Upper lobe of left lung (tissue), 6 donors: Measurements from ENCODE around the gene PTPN13. TPM values are rescaled to one million over a fixed set of nuclear protein-coding genes. Genes with fewer than 3 reads are reported as not detected.

Experiments used
- ATAC-seq, 2 donors: fragments of 200-7000 bp; cut with Tn5 transposase; one replicate each; pipeline ENCODE4 v1.9.1; 2022; ENCODE audit warnings: mild to moderate bottlenecking in 2 of 2, moderate library complexity in 2 of 2; ENCODE audit not compliant: low FRiP score in 2 of 2
- DNase-seq, 2 donors: peaks; one replicate each; pipeline ENCODE4 v3.0.0-alpha.2; 2019 to 2020
- H3K27ac ChIP-seq, 4 donors: fragments of 200-600 bp; sonication (generic); one replicate each; pipeline ENCODE4 v1.5.1; 2016 to 2019
- H3K27me3 ChIP-seq, 4 donors: fragments of 200-600 bp; sonication (generic); one replicate each; pipeline ENCODE4 v1.5.1; 2017 to 2019
- H3K36me3 ChIP-seq, 4 donors: fragments of 200-600 bp; sonication (generic); one replicate each; pipeline ENCODE4 v1.5.1; 2016 to 2019
- H3K4me1 ChIP-seq, 4 donors: fragments of 200-600 bp; sonication (generic); one replicate each; pipeline ENCODE4 v1.5.1; 2018 to 2019
- H3K4me3 ChIP-seq, 4 donors: fragments of 200-600 bp; sonication (generic); one replicate each; pipeline ENCODE4 v1.5.1; 2017 to 2019; ENCODE audit warnings: mild to moderate bottlenecking in 2 of 4, moderate library complexity in 1 of 4
- H3K9me3 ChIP-seq, 4 donors: fragments of 200-600 bp; sonication (generic); one replicate each; pipeline ENCODE4 v1.5.1; 2018 to 2019
- CTCF ChIP-seq, 6 experiments: fragments of 450-650 bp in 4 of 6; fragments of 200-600 bp in 2 of 6; sonication (generic) in 2 of 6; IDR thresholded peaks; one replicate each; pipeline ENCODE4 v1.5.1; 2016 to 2019; ENCODE audit warnings: antibody characterized with exemption in 6 of 6
- EP300 ChIP-seq, 4 donors: sonication (generic); formaldehyde crosslinking; IDR thresholded peaks; one replicate each; pipeline ENCODE4 v1.5.1; 2017; ENCODE audit warnings: antibody characterized with exemption in 4 of 4, control low read depth in 2 of 4
- POLR2A ChIP-seq, 4 donors: fragments of 450-650 bp; IDR thresholded peaks; one replicate each; pipeline ENCODE4 v1.5.1; 2016 to 2017; ENCODE audit warnings: antibody characterized with exemption in 4 of 4, mild to moderate bottlenecking in 2 of 4
- POLR2AphosphoS5 ChIP-seq, 2 donors: sonication (generic); formaldehyde crosslinking; IDR thresholded peaks; one replicate each; pipeline ENCODE4 v1.5.1; 2017; ENCODE audit warnings: antibody characterized with exemption in 2 of 2
- WGBS, 2 donors: methylation state at CpG; one replicate each; pipeline ENCODE4 v1.1.5; 2017 to 2018; 5-methylcytosine and 5-hydroxymethylcytosine counted together
- total RNA-seq, 6 donors: library from RNA; depleted of rRNA in 4 of 6; stranded (reverse); fragments of >200 nt in 4 of 6; gene quantifications; one replicate each; pipeline versions ENCODE4 v1.1.0 to v1.2.1, GENCODE V29; 2016 to 2021
- donor health status: DM: no; HTN: no; CAD: no; lungs with moderate emphysema.
- donor health status: DM: no; HTN: yes; CAD: no; lungs with severe emphysema.

PTPN13 gene
- total RNA-seq, 6 donors from 2014 or later, result 50.1 to 163 (median 96.7) TPM

GRCh38 chr4:86755388-86755787 lies 161.3 kb downstream of the PTPN13 start:
- peaks cover 0 to 8% (median 3%) of the 10 kb centered on the region in 4 donors for H3K36me3 ChIP-seq
- H3K4me3 ChIP-seq, result no peak overlapping the region
- H3K4me1 ChIP-seq, result no peaks in the 10 kb centered on the region
- no peak overlapping the region for H3K27ac ChIP-seq
- WGBS, 2 donors, result 84 to 92% methylated on average over 2 of the region's 2 CpGs
- H3K9me3 ChIP-seq, result no peaks in the 10 kb centered on the region
- no peak for TF ChIP-seq CTCF (IDR thresholded peaks at IDR 0.05)
- TF ChIP-seq POLR2A (IDR thresholded peaks at IDR 0.05), result no peak
- TF ChIP-seq POLR2AphosphoS5 (IDR thresholded peaks at IDR 0.05), result no peak
- no peak for TF ChIP-seq EP300 (IDR thresholded peaks at IDR 0.05)
- DNase-seq, result no peak
- no peak for ATAC-seq
- no peaks in the 10 kb centered on the region for H3K27me3 ChIP-seq

GRCh38 chr4:86757468-86757867 lies 163.4 kb downstream of the PTPN13 start:
- Histone ChIP-seq H3K36me3 (peaks cover 0 to 4% (median under 1%) of the 10 kb centered on the region in 4 donors), H3K27ac (no peak overlapping the region), H3K4me3 (no peak overlapping the region), H3K9me3 (no peaks in the 10 kb centered on the region), H3K4me1 (no peaks in the 10 kb centered on the region), H3K27me3 (no peaks in the 10 kb centered on the region)
- TF ChIP-seq POLR2AphosphoS5 (IDR thresholded peaks at IDR 0.05), result no peak
- no peak for TF ChIP-seq CTCF (IDR thresholded peaks at IDR 0.05)
- no peak for TF ChIP-seq EP300 (IDR thresholded peaks at IDR 0.05)
- TF ChIP-seq POLR2A (IDR thresholded peaks at IDR 0.05), result no peak
- no peak for DNase-seq
- WGBS, 2 donors, result 67 to 74% methylated on average over 3 of the region's 3 CpGs
- no peak for ATAC-seq

GRCh38 chr4:86759298-86759697 lies 165.2 kb downstream of the PTPN13 start:
- no peak overlapping the region for H3K4me3 ChIP-seq
- WGBS, 2 donors, result 89 to 92% methylated on average over 3 of the region's 3 CpGs
- H3K36me3 ChIP-seq, result peaks cover 0 to 9% (median 4%) of the 10 kb centered on the region in 4 donors
- TF ChIP-seq EP300 (IDR thresholded peaks at IDR 0.05) (no peak), POLR2AphosphoS5 (IDR thresholded peaks at IDR 0.05) (no peak), POLR2A (IDR thresholded peaks at IDR 0.05) (no peak), CTCF (IDR thresholded peaks at IDR 0.05) (no peak)
- H3K27ac ChIP-seq, result no peak overlapping the region
- H3K4me1 ChIP-seq, result no peaks in the 10 kb centered on the region
- no peaks in the 10 kb centered on the region for H3K9me3 ChIP-seq
- H3K27me3 ChIP-seq, result no peaks in the 10 kb centered on the region
- DNase-seq, result no peak
- ATAC-seq, result no peak

- Histone ChIP-seq H3K27me3 (no peaks in the 10 kb centered on the region), H3K9me3 (no peaks in the 10 kb centered on the region), H3K4me1 (no peaks in the 10 kb centered on the region), H3K36me3 (peaks cover 2 to 16% (median 6%) of the 10 kb centered on the region in 4 donors), H3K4me3 (no peak overlapping the region), H3K27ac (no peak overlapping the region)
- WGBS, 2 donors, result 97 to 98% methylated on average over 4 to 5 of the region's 5 CpGs
- TF ChIP-seq POLR2AphosphoS5 (IDR thresholded peaks at IDR 0.05) (no peak), CTCF (IDR thresholded peaks at IDR 0.05) (no peak), EP300 (IDR thresholded peaks at IDR 0.05) (no peak), POLR2A (IDR thresholded peaks at IDR 0.05) (no peak)
- ATAC-seq (no peak), DNase-seq (no peak)
These were observed 168.5 kb downstream of the PTPN13 start for GRCh38 chr4:86762649-86763048.

- no peak overlapping the region for H3K27ac ChIP-seq
- DNase-seq, result no peak
- no peak overlapping the region for H3K4me3 ChIP-seq
- no peak for ATAC-seq
- H3K27me3 ChIP-seq, result no peaks in the 10 kb centered on the region
- no peaks in the 10 kb centered on the region for H3K9me3 ChIP-seq
- no peaks in the 10 kb centered on the region for H3K4me1 ChIP-seq
- peaks cover 2 to 18% (median 9%) of the 10 kb centered on the region in 4 donors for H3K36me3 ChIP-seq
- TF ChIP-seq POLR2AphosphoS5 (IDR thresholded peaks at IDR 0.05) (no peak), CTCF (IDR thresholded peaks at IDR 0.05) (no peak), POLR2A (IDR thresholded peaks at IDR 0.05) (no peak)
- 92 to 94% methylated on average over 4 of the region's 4 CpGs for WGBS, 2 donors
These were observed 175.7 kb downstream of the PTPN13 start for GRCh38 chr4:86769794-86770193.
